Ramos (cell line): ENCODE results near the gene ANKRD63.

Experiments used
- in situ Hi-C: fragments of 300-500 bp; cut with MboI; formaldehyde crosslinking; loops from one replicate; pipeline ENCODE4 v1.14.3; 2022; ENCODE audit warnings: low sequenced_read_pairs; ENCODE audit not compliant: unreplicated experiment

ANKRD63 gene

DNA sequence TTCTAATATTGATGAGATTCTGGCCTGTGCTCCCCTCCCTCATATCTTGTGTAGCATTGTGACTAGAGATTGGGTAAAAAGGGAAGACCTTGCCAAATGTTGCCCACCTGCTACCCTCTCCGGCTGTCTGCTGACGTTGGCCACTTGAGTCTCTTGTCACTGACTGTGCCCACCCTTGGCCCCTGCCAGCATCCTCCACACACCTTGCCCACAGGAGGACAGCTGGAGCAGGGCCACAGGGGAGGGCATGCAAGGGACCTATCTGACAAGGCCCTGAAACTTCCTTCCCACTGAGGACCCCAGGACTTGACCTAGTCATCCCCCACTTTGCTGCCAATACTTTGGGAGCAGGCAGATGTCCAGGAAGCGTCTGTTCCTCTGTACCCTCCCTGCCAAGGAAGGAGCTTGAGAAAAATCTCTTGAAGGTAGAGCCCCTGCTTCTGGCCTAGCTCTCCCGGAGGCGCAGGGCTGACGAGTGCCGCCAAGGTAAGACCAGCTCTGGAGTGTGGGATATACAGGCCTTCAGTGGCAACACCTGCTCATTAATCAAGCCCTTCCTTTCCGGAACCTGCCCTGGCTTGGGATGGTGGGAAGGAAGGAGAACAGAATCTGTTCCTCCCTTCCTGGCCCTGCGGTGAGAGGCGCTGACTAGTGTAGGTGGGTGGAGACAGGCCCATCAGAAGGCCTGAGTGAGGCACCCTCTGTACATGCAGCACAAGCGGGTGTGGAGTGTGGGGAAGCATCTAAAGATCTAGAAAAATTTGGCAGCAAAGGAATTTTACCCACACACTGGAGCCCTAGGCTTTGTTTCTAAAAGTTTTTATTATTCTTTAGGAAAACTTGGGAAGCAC lies 48.9 kb downstream of the ANKRD63 start:
- in situ Hi-C loops = no loop called here

DNA sequence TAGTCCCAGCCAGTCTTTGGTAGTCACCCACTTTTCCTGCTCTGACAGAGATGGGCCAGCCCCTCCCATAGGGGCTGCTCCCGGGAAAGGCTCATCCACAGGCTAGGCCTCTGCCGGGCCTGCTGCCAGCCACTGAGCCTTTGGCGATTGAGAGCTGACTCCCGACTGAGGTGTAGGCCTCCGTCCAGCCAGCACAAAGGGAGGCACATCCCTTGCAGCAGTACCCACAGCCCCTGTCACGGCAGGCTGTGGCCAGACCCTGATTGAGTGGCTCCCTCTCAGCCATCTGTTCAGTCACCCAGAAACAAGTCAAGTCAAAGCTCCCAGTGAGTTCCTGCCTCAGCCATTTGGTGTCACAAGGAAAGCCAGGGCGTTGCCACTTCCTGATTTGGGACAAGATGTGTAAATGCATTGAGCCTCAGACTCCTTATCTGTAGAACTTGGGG lies 50.2 kb downstream of the ANKRD63 start:
- in situ Hi-C loops = no loop called here
